GM12874 (cell line): ENCODE measurements around the gene CDH13.

Experiments
- CTCF ChIP-seq: IDR thresholded peaks from 2 replicates; pipeline ENCODE4 v1.5.1; 2011; ENCODE audit warnings: low read depth, mild to moderate bottlenecking, control low read depth, low read length, moderate library complexity; ENCODE audit not compliant: insufficient read depth

CDH13 gene

GRCh38 chr16:83439412-83439811 lies 812.6 kb downstream of the CDH13 start:
- no peak for TF ChIP-seq CTCF

GRCh38 chr16:83441517-83441916 lies 814.7 kb downstream of the CDH13 start:
- TF ChIP-seq CTCF = no peak

GRCh38 chr16:83443972-83444371 lies 817.2 kb downstream of the CDH13 start:
- TF ChIP-seq CTCF = no peak

GRCh38 chr16:83447560-83447959 lies 820.8 kb downstream of the CDH13 start:
- TF ChIP-seq CTCF = no peak

- TF ChIP-seq CTCF = no peak
Observed at GRCh38 chr16:83449861-83450260, 823.1 kb downstream of the CDH13 start.

GRCh38 chr16:83453977-83454376 lies 827.2 kb downstream of the CDH13 start:
- TF ChIP-seq CTCF = no peak

- no peak for TF ChIP-seq CTCF
Observed at GRCh38 chr16:83455716-83456115, 828.9 kb downstream of the CDH13 start.

- no peak for TF ChIP-seq CTCF
Observed at GRCh38 chr16:83456934-83457333, 830.2 kb downstream of the CDH13 start.
